ENCODE measurements around the gene FANCC.

DNA sequence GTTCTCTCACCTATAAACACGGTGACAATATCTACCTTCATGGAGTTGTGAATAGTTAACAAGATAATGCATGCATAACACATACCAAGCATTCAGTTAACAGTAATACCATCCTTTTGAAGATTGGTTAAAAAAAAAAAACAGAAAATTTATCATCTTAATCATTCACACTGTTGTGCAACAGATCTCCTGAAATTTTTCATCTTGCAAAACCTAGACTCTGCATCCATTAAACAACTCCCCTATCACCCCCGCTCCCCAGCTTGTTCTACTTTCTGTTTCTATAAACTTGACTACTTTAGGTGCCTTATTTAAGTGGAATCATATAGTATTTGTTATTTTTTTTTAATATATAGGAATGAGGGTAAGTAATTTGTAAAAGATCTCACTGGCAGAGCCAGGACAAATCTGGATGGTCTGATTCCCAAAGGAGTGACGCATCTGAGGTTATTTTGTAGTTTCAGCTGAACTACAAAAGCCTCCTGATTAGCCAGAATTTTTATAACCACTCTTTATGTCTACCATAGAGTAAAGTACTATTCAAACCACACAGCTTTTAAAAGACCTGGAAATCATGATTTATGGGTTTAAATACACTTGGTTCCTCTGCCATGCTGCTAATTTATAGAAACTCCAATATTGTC, 93.0 kb downstream of the FANCC start:
- TF ChIP-seq RXRA (IDR thresholded peaks at IDR 0.05; ENCODE audit: borderline replicate concordance, low read depth) (no peak), MXI1 (IDR thresholded peaks at IDR 0.05; ENCODE audit: low read depth, low read length) (no peak), POLR2AphosphoS5 (IDR thresholded peaks at IDR 0.05; ENCODE audit: low read depth, low read length) (no peak), RFX5 (IDR thresholded peaks at IDR 0.05; ENCODE audit: low read length) (no peak), GABPA (IDR thresholded peaks at IDR 0.05; ENCODE audit: low read depth) (no peak), SIN3A (IDR thresholded peaks at IDR 0.05; ENCODE audit: borderline replicate concordance, low read depth, low read length) (no peak)
- TF ChIP-seq, protein P1, sequence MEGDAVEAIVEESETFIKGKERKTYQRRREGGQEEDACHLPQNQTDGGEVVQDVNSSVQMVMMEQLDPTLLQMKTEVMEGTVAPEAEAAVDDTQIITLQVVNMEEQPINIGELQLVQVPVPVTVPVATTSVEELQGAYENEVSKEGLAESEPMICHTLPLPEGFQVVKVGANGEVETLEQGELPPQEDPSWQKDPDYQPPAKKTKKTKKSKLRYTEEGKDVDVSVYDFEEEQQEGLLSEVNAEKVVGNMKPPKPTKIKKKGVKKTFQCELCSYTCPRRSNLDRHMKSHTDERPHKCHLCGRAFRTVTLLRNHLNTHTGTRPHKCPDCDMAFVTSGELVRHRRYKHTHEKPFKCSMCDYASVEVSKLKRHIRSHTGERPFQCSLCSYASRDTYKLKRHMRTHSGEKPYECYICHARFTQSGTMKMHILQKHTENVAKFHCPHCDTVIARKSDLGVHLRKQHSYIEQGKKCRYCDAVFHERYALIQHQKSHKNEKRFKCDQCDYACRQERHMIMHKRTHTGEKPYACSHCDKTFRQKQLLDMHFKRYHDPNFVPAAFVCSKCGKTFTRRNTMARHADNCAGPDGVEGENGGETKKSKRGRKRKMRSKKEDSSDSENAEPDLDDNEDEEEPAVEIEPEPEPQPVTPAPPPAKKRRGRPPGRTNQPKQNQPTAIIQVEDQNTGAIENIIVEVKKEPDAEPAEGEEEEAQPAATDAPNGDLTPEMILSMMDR (IDR thresholded peaks at IDR 0.05): no peak
- TF ChIP-seq, protein P2, sequence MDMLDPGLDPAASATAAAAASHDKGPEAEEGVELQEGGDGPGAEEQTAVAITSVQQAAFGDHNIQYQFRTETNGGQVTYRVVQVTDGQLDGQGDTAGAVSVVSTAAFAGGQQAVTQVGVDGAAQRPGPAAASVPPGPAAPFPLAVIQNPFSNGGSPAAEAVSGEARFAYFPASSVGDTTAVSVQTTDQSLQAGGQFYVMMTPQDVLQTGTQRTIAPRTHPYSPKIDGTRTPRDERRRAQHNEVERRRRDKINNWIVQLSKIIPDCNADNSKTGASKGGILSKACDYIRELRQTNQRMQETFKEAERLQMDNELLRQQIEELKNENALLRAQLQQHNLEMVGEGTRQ (IDR thresholded peaks at IDR 0.05; ENCODE audit: borderline replicate concordance, low read depth, low read length): no peak
- TF ChIP-seq, protein P3, sequence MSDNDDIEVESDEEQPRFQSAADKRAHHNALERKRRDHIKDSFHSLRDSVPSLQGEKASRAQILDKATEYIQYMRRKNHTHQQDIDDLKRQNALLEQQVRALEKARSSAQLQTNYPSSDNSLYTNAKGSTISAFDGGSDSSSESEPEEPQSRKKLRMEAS (IDR thresholded peaks at IDR 0.05; ENCODE audit: low read depth): no peak
